Liver (tissue), 9 donors: ENCODE data around the gene LEMD1. TPM values are rescaled to one million over a fixed set of nuclear protein-coding genes. Genes with fewer than 3 reads are reported as not detected.
"Not testable (repeated sequence)": the region's sequence is repeated elsewhere in the genome, so short reads cannot be mapped to it uniquely, and the experiment has no call there.

ENCODE experiments used
- DNase-seq: peaks from one replicate; pipeline ENCODE4 v3.0.0-alpha.2; 2017; ENCODE audit warnings: low spot score
- H3K27ac ChIP-seq, 2 donors: one replicate each; pipeline ENCODE4 v1.7.0; 2013; ENCODE audit warnings: inconsistent platforms in 2 of 2, low read length in 2 of 2, control low read depth in 1 of 2, low read depth in 1 of 2, mild to moderate bottlenecking in 1 of 2
- H3K27me3 ChIP-seq, 4 donors: one replicate each; pipeline versions ENCODE4 v1.6.1 to v1.7.0; 2013; ENCODE audit warnings: low read length in 3 of 4, inconsistent platforms in 1 of 4, mild to moderate bottlenecking in 1 of 4, moderate library complexity in 1 of 4; ENCODE audit not compliant: control insufficient read depth in 4 of 4, insufficient read depth in 4 of 4
- H3K36me3 ChIP-seq, 4 donors: one replicate each; pipeline versions ENCODE4 v1.6.1 to v1.7.0; 2013; ENCODE audit warnings: low read length in 3 of 4, mild to moderate bottlenecking in 3 of 4, low read depth in 1 of 4, moderate library complexity in 1 of 4; ENCODE audit not compliant: control insufficient read depth in 4 of 4, insufficient read depth in 3 of 4
- H3K4me1 ChIP-seq, 4 donors: one replicate each; pipeline versions ENCODE4 v1.6.1 to v1.7.0; 2013; ENCODE audit warnings: low read length in 3 of 4, mild to moderate bottlenecking in 3 of 4, moderate library complexity in 1 of 4; ENCODE audit not compliant: control insufficient read depth in 4 of 4, insufficient read depth in 4 of 4
- H3K4me3 ChIP-seq, 3 donors: one replicate each; pipeline versions ENCODE4 v1.6.1 to v1.7.0; 2013; ENCODE audit warnings: low read length in 3 of 3, control low read depth in 1 of 3, low read depth in 1 of 3, mild to moderate bottlenecking in 1 of 3
- H3K9ac ChIP-seq, 2 donors: one replicate each; pipeline ENCODE4 v1.7.0; 2013; ENCODE audit warnings: low read length in 2 of 2, mild to moderate bottlenecking in 2 of 2, moderate library complexity in 2 of 2, control low read depth in 1 of 2, low read depth in 1 of 2
- H3K9me3 ChIP-seq, 4 donors: one replicate each; pipeline versions ENCODE4 v1.6.1 to v1.7.0; 2013; ENCODE audit warnings: low read length in 3 of 4; ENCODE audit not compliant: control insufficient read depth in 4 of 4
- EGR1 ChIP-seq, 2 donors: IDR thresholded peaks; 2 replicates each; pipeline ENCODE4 v1.6.1; 2016 to 2018; ENCODE audit warnings: antibody characterized with exemption in 2 of 2, low read depth in 2 of 2
- FOXA1 ChIP-seq: IDR thresholded peaks from 2 replicates; pipeline ENCODE4 v1.6.1; 2016; ENCODE audit warnings: antibody characterized with exemption
- FOXA2 ChIP-seq: IDR thresholded peaks from 2 replicates; pipeline ENCODE4 v1.6.1; 2016; ENCODE audit warnings: antibody characterized with exemption
- GABPA ChIP-seq, 2 donors: IDR thresholded peaks in 1 of 2; conservative IDR thresholded peaks in 1 of 2; 2 replicates each; pipeline ENCODE4 v1.6.1; 2016; ENCODE audit warnings: antibody characterized with exemption in 2 of 2, mild to moderate bottlenecking in 1 of 2, moderate library complexity in 1 of 2
- HNF4A ChIP-seq, 2 donors: conservative IDR thresholded peaks; 2 replicates each; pipeline ENCODE4 v1.6.1; 2016; ENCODE audit warnings: antibody characterized with exemption in 2 of 2, mild to moderate bottlenecking in 2 of 2
- HNF4G ChIP-seq: IDR thresholded peaks from 2 replicates; pipeline ENCODE4 v1.6.1; 2016; ENCODE audit warnings: antibody characterized with exemption
- MAX ChIP-seq: IDR thresholded peaks from 2 replicates; pipeline ENCODE4 v1.6.1; 2016; ENCODE audit warnings: antibody characterized with exemption
- NR2F2 ChIP-seq: IDR thresholded peaks from 2 replicates; pipeline ENCODE4 v1.6.1; 2016; ENCODE audit warnings: antibody characterized with exemption
- RAD21 ChIP-seq, 2 donors: IDR thresholded peaks; 2 replicates each; pipeline ENCODE4 v1.6.1; 2016; ENCODE audit warnings: antibody characterized with exemption in 2 of 2, mild to moderate bottlenecking in 2 of 2
- RXRA ChIP-seq, 2 donors: IDR thresholded peaks; 2 replicates each; pipeline ENCODE4 v1.6.1; 2017 to 2018; ENCODE audit warnings: antibody characterized with exemption in 2 of 2, mild to moderate bottlenecking in 1 of 2
- SP1 ChIP-seq: IDR thresholded peaks from 2 replicates; pipeline ENCODE4 v1.6.1; 2018; ENCODE audit warnings: antibody characterized with exemption, mild to moderate bottlenecking
- TAF1 ChIP-seq: conservative IDR thresholded peaks from 2 replicates; pipeline ENCODE4 v1.6.1; 2016; ENCODE audit warnings: antibody characterized with exemption, mild to moderate bottlenecking
- YY1 ChIP-seq: IDR thresholded peaks from 2 replicates; pipeline ENCODE4 v1.6.1; 2016; ENCODE audit warnings: antibody characterized with exemption, mild to moderate bottlenecking
- ZBTB33 ChIP-seq: IDR thresholded peaks from 2 replicates; pipeline ENCODE4 v1.6.1; 2016; ENCODE audit warnings: antibody characterized with exemption
- WGBS: extraction: QIAGEN DNeasy Blood & Tissue Kit; methylation state at CpG from one replicate; pipeline ENCODE4 v1.1.7; 2013; 5-methylcytosine and 5-hydroxymethylcytosine counted together
- polyA plus RNA-seq, 2 donors: library from polyadenylated mRNA; stranded (reverse) in 1 of 2; unstranded in 1 of 2; fragments of 200-250 nt in 1 of 2; fragments of >200 nt in 1 of 2; fragmentation: Nextera tagmentation in 1 of 2; extraction: Ambion mirVana in 1 of 2; gene quantifications; one replicate each; pipeline versions ENCODE4 v1.2.1 to v1.2.3, GENCODE V29; 2013 to 2015
- total RNA-seq, 2 donors: library from RNA; depleted of rRNA; stranded (reverse); fragments of >200 nt; gene quantifications; one replicate each; pipeline ENCODE4 v1.2.3, GENCODE V29; 2014
- TF ChIP-seq, protein P1 (sequence below): IDR thresholded peaks from 2 replicates; pipeline ENCODE4 v1.6.1; 2016; ENCODE audit warnings: antibody characterized with exemption
- TF ChIP-seq, protein P2 (sequence below): IDR thresholded peaks from 2 replicates; pipeline ENCODE4 v1.6.1; 2016; ENCODE audit warnings: antibody characterized with exemption, mild to moderate bottlenecking
- TF ChIP-seq, protein P3 (sequence below): fragments of 150-350 bp; IDR thresholded peaks from 2 replicates; pipeline ENCODE4 v1.5.1; 2017; ENCODE audit warnings: improper control_type of control experiment, low read depth, low read length; ENCODE audit not compliant: missing input control
- donor health status: healthy.
- donor health status: healthy.
- donor health status: healthy.
- donor health status: healthy.
- donor health status: healthy.

The LEMD1 gene
- total and polyA plus RNA-seq, 4 donors, result not detected

GRCh38 chr1:205407970-205408369 lies 13.9 kb downstream of the LEMD1 start (continued):
- TF ChIP-seq ZBTB33 (no peak), HNF4A (conservative IDR thresholded peaks at IDR 0.05) (no peak)

- 86% methylated on average over 8 of the region's 12 CpGs for WGBS
- not testable (repeated sequence) for H3K9me3 ChIP-seq, H3K4me3 ChIP-seq, H3K4me1 ChIP-seq, H3K9ac ChIP-seq, H3K27ac ChIP-seq, H3K36me3 ChIP-seq, DNase-seq, H3K27me3 ChIP-seq
Measured at GRCh38 chr1:205406252-205406651, 15.6 kb downstream of the LEMD1 start.

- not testable (repeated sequence) for DNase-seq, H3K4me3 ChIP-seq, H3K36me3 ChIP-seq, H3K27ac ChIP-seq, H3K9me3 ChIP-seq, H3K9ac ChIP-seq, H3K27me3 ChIP-seq, H3K4me1 ChIP-seq
- 68% methylated on average over 1 of the region's 3 CpGs for WGBS
Measured at GRCh38 chr1:205404484-205404883, 17.4 kb downstream of the LEMD1 start.

GRCh38 chr1:205398586-205398985 lies 23.3 kb downstream of the LEMD1 start:
- Histone ChIP-seq H3K9me3 (no peaks in the 10 kb centered on the region), H3K9ac (no peak overlapping the region), H3K4me1 (no peaks in the 10 kb centered on the region), H3K36me3 (no peaks in the 10 kb centered on the region), H3K27me3 (no peaks in the 10 kb centered on the region), H3K27ac (no peak overlapping the region), H3K4me3 (no peak overlapping the region)
- TF ChIP-seq FOXA1 (no peak), MAX (no peak), ZBTB33 (no peak), YY1 (no peak), NR2F2 (no peak), GABPA (IDR thresholded peaks at IDR 0.05 in 1 of 2, conservative IDR thresholded peaks at IDR 0.05 in 1 of 2) (no peak), TAF1 (no peak), RAD21 (IDR thresholded peaks at IDR 0.05) (no peak), EGR1 (IDR thresholded peaks at IDR 0.05; ENCODE audit: low read depth in 2 of 2) (no peak), FOXA2 (no peak), SP1 (no peak), HNF4G (no peak), RXRA (IDR thresholded peaks at IDR 0.05) (no peak), HNF4A (conservative IDR thresholded peaks at IDR 0.05) (no peak)
- TF ChIP-seq, protein P1, sequence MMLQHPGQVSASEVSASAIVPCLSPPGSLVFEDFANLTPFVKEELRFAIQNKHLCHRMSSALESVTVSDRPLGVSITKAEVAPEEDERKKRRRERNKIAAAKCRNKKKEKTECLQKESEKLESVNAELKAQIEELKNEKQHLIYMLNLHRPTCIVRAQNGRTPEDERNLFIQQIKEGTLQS, result no peak
- TF ChIP-seq, protein P2, sequence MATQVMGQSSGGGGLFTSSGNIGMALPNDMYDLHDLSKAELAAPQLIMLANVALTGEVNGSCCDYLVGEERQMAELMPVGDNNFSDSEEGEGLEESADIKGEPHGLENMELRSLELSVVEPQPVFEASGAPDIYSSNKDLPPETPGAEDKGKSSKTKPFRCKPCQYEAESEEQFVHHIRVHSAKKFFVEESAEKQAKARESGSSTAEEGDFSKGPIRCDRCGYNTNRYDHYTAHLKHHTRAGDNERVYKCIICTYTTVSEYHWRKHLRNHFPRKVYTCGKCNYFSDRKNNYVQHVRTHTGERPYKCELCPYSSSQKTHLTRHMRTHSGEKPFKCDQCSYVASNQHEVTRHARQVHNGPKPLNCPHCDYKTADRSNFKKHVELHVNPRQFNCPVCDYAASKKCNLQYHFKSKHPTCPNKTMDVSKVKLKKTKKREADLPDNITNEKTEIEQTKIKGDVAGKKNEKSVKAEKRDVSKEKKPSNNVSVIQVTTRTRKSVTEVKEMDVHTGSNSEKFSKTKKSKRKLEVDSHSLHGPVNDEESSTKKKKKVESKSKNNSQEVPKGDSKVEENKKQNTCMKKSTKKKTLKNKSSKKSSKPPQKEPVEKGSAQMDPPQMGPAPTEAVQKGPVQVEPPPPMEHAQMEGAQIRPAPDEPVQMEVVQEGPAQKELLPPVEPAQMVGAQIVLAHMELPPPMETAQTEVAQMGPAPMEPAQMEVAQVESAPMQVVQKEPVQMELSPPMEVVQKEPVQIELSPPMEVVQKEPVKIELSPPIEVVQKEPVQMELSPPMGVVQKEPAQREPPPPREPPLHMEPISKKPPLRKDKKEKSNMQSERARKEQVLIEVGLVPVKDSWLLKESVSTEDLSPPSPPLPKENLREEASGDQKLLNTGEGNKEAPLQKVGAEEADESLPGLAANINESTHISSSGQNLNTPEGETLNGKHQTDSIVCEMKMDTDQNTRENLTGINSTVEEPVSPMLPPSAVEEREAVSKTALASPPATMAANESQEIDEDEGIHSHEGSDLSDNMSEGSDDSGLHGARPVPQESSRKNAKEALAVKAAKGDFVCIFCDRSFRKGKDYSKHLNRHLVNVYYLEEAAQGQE, result no peak
- TF ChIP-seq, protein P3, sequence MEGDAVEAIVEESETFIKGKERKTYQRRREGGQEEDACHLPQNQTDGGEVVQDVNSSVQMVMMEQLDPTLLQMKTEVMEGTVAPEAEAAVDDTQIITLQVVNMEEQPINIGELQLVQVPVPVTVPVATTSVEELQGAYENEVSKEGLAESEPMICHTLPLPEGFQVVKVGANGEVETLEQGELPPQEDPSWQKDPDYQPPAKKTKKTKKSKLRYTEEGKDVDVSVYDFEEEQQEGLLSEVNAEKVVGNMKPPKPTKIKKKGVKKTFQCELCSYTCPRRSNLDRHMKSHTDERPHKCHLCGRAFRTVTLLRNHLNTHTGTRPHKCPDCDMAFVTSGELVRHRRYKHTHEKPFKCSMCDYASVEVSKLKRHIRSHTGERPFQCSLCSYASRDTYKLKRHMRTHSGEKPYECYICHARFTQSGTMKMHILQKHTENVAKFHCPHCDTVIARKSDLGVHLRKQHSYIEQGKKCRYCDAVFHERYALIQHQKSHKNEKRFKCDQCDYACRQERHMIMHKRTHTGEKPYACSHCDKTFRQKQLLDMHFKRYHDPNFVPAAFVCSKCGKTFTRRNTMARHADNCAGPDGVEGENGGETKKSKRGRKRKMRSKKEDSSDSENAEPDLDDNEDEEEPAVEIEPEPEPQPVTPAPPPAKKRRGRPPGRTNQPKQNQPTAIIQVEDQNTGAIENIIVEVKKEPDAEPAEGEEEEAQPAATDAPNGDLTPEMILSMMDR, result no peak
- 93% methylated on average over 4 of the region's 4 CpGs for WGBS
- DNase-seq, result no peak
